Psoas muscle (tissue), 8 donors: ENCODE data around the gene S1PR4. TPM values are rescaled to one million over a fixed set of nuclear protein-coding genes. Genes with fewer than 3 reads are reported as not detected.

Experiments
- ATAC-seq, 4 donors: fragments of 200-7000 bp; cut with Tn5 transposase; one replicate each; pipeline ENCODE4 v1.9.1; 2020; ENCODE audit warnings: moderate library complexity in 3 of 4, mild to moderate bottlenecking in 2 of 4
- DNase-seq, 2 donors: peaks; one replicate each; pipeline ENCODE4 v3.0.0-alpha.2; 2020
- H3K27ac ChIP-seq: fragments of 200-600 bp; one replicate; pipeline ENCODE4 v1.8.0; 2022
- H3K27me3 ChIP-seq, 3 donors: fragments of 200-600 bp in 1 of 3; one replicate each; pipeline versions ENCODE4 v1.6.1 to v1.8.0; 2013 to 2022; ENCODE audit warnings: low read length in 2 of 3, mild to moderate bottlenecking in 2 of 3, moderate library complexity in 1 of 3; ENCODE audit not compliant: insufficient read depth in 3 of 3
- H3K36me3 ChIP-seq, 2 donors: fragments of 200-600 bp in 1 of 2; one replicate each; pipeline versions ENCODE4 v1.6.1 to v1.8.0; 2013 to 2022; ENCODE audit warnings: low read depth in 1 of 2, mild to moderate bottlenecking in 1 of 2, moderate library complexity in 1 of 2; ENCODE audit not compliant: insufficient read depth in 1 of 2
- H3K4me1 ChIP-seq: fragments of 200-600 bp; one replicate; pipeline ENCODE4 v1.8.0; 2022
- H3K4me3 ChIP-seq: fragments of 200-600 bp; one replicate; pipeline ENCODE4 v1.8.0; 2022; ENCODE audit warnings: mild to moderate bottlenecking
- H3K9me3 ChIP-seq: fragments of 200-600 bp; one replicate; pipeline ENCODE4 v1.8.0; 2022
- CTCF ChIP-seq: fragments of 200-600 bp; IDR thresholded peaks from one replicate; pipeline ENCODE4 v1.8.0; 2022; ENCODE audit warnings: antibody characterized with exemption
- WGBS, 3 donors: extraction: QIAGEN DNeasy Blood & Tissue Kit; methylation state at CpG; one replicate each; pipeline versions ENCODE4 v1.1.6 to v1.1.7; 2013; 5-methylcytosine and 5-hydroxymethylcytosine counted together
- intact Hi-C, 2 donors: fragments of 100-400 bp; cut with DNase I; formaldehyde crosslinking; loops; one replicate each; pipeline versions ENCODE4 v1.11.0 to v1.14.2; 2022
- polyA plus RNA-seq, 3 donors: library from polyadenylated mRNA; stranded (reverse); fragments of 200-250 nt; gene quantifications; one replicate each; pipeline ENCODE4 v1.2.3, GENCODE V29; 2013
- total RNA-seq, 4 donors: library from RNA; stranded (reverse); fragmentation: NEBNext Ultra II Directional in 2 of 4; extraction: Animal tissue kit (Norgen Biotek cat#: 25700) in 2 of 4; gene quantifications; one replicate each; pipeline versions ENCODE4 v1.2.1 to v1.2.4, GENCODE V29; 2021 to 2023
- donor health status: healthy with polysubstance abuse.
- donor health status: DM: no; HTN: no; CAD: no; lungs with moderate emphysema.
- donor health status: Bipolar disorder and iron deficiency.
- donor health status: healthy.
- donor health status: DM: yes; HTN: yes; CAD: no.
- donor health status: DM: no; HTN: no; CAD: no.
- donor health status: DM: no; HTN: no; CAD: no.
- donor health status: DM: yes; HTN: yes; CAD: no.

S1PR4 gene
- total and polyA plus RNA-seq, 7 donors, result 0.40 to 0.94 (median 0.75) TPM

GRCh38 chr19:3227054-3227626, 48.6 kb downstream of the S1PR4 start:
- intact Hi-C loops, result loop anchor here in 1 of 2 donors (10.0 kb wide), 1 partner anchor 258 kb away; the partner anchor contains the start of genes SMIM24 and SMIM44
- DNase-seq, result no peak
- 54 to 67% (median 65%) methylated on average over 12 of the region's 12 CpGs for WGBS, 3 donors
- no peak for TF ChIP-seq CTCF
- no peak overlapping the region for H3K27ac ChIP-seq
- H3K9me3 ChIP-seq, result no peaks in the 10 kb centered on the region
- H3K27me3 ChIP-seq, result peaks cover 0 to 67% (median 20%) of the 10 kb centered on the region in 3 donors
- no peaks in the 10 kb centered on the region for H3K4me1 ChIP-seq
- H3K36me3 ChIP-seq, result no peaks in the 10 kb centered on the region
- no peak for ATAC-seq
- no peak overlapping the region for H3K4me3 ChIP-seq

- H3K9me3 ChIP-seq, result no peaks in the 10 kb centered on the region
- no peak for DNase-seq
- no peak for TF ChIP-seq CTCF
- no peaks in the 10 kb centered on the region for H3K4me1 ChIP-seq
- peaks cover 0 to 56% (median 19%) of the 10 kb centered on the region in 3 donors for H3K27me3 ChIP-seq
- WGBS, 3 donors, result 48 to 57% (median 50%) methylated on average over 9 of the region's 9 CpGs
- intact Hi-C loops, result loop anchor here in 1 of 2 donors (10.0 kb wide), 1 partner anchor 255 kb away; the partner anchor contains the start of genes SMIM24 and SMIM44
- H3K27ac ChIP-seq, result no peak overlapping the region
- ATAC-seq, result no peak
- H3K36me3 ChIP-seq, result no peaks in the 10 kb centered on the region
- no peak overlapping the region for H3K4me3 ChIP-seq
Measured at GRCh38 chr19:3229346-3229743, 50.8 kb downstream of the S1PR4 start.

Other genes with a start within 250 kb of the S1PR4 start
- gene ZNF77, start 233.8 kb upstream of the S1PR4 start, total RNA-seq, result 1 to 10 TPM; 1.3 to 2.4 (median 1.3) TPM
- 1 to 10 TPM in 2 of 3 donors, under 1 TPM in 1; 0.84 to 1.9 (median 1.6) TPM for gene ZNF77, start 233.8 kb upstream of the S1PR4 start, polyA plus RNA-seq
- gene TLE6, start 201.2 kb upstream of the S1PR4 start, total RNA-seq, result under 1 TPM in 3 of 4 donors, not detected in 1; 0.50 to 0.89 (median 0.68) TPM
- gene TLE6, start 201.2 kb upstream of the S1PR4 start, polyA plus RNA-seq, result 1 to 10 TPM in 2 of 3 donors, under 1 TPM in 1; 0.96 to 2.2 (median 1.5) TPM
- gene TLE2, start 149.5 kb upstream of the S1PR4 start, total RNA-seq, result 10 to 100 TPM; 28.6 to 42.5 (median 36.1) TPM
- 10 to 100 TPM; 23.5 to 35.1 (median 31.8) TPM for gene TLE2, start 149.5 kb upstream of the S1PR4 start, polyA plus RNA-seq
- 100 to 1,000 TPM; 390 to 607 (median 551) TPM for gene TLE5, start 116.3 kb upstream of the S1PR4 start, total RNA-seq
- 100 to 1,000 TPM; 450 to 786 (median 780) TPM for gene TLE5, start 116.3 kb upstream of the S1PR4 start, polyA plus RNA-seq
- gene GNA11, start 84.4 kb upstream of the S1PR4 start, total RNA-seq, result 10 to 100 TPM; 46.7 to 62.4 (median 52.0) TPM
- gene GNA11, start 84.4 kb upstream of the S1PR4 start, polyA plus RNA-seq, result 10 to 100 TPM; 32.9 to 85.2 (median 33.4) TPM
- gene GNA15, start 42.7 kb upstream of the S1PR4 start, total RNA-seq, result 1 to 10 TPM in 3 of 4 donors, under 1 TPM in 1; 0.91 to 1.9 (median 1.3) TPM
- gene GNA15, start 42.7 kb upstream of the S1PR4 start, polyA plus RNA-seq, result under 1 TPM; 0.18 to 0.56 (median 0.31) TPM
- gene NCLN, start 7.2 kb downstream of the S1PR4 start, total RNA-seq, result 10 to 100 TPM; 15.4 to 60.9 (median 28.5) TPM
- 10 to 100 TPM; 26.1 to 86.1 (median 63.7) TPM for gene NCLN, start 7.2 kb downstream of the S1PR4 start, polyA plus RNA-seq
- gene CELF5, start 45.9 kb downstream of the S1PR4 start, total RNA-seq, result not detected
- under 1 TPM in 1 of 3 donors, not detected in 2; 0.06 TPM for gene CELF5, start 45.9 kb downstream of the S1PR4 start, polyA plus RNA-seq
- gene NFIC, start 187.8 kb downstream of the S1PR4 start, total RNA-seq, result 100 to 1,000 TPM; 209 to 439 (median 325) TPM
- gene NFIC, start 187.8 kb downstream of the S1PR4 start, polyA plus RNA-seq, result 100 to 1,000 TPM in 2 of 3 donors, 10 to 100 TPM in 1; 100.0 to 270 (median 165) TPM